Adrenal gland (tissue), 12 donors: ENCODE measurements around the gene CALR3. TPM values are rescaled to one million over a fixed set of nuclear protein-coding genes. Genes with fewer than 3 reads are reported as not detected.

ENCODE experiments used
- DNase-seq, 7 donors: peaks; one replicate each; pipeline ENCODE4 v3.0.0-alpha.2; 2019 to 2020
- H3K27ac ChIP-seq, 5 donors: fragments of 200-600 bp; sonication (generic) in 4 of 5; 1 replicate in 3 of 5; 2 replicates in 2 of 5; pipeline versions ENCODE4 v1.5.1 to v1.8.0; 2016 to 2020; ENCODE audit warnings: mild to moderate bottlenecking in 1 of 5
- H3K27me3 ChIP-seq: fragments of 200-600 bp; 2 replicates; pipeline ENCODE4 v1.8.0; 2021
- H3K36me3 ChIP-seq, 2 donors: fragments of 200-600 bp; replicated peaks in 1 of 2; 1 replicate in 1 of 2; 2 replicates in 1 of 2; pipeline versions ENCODE4 v1.5.1 to v1.8.0; 2018 to 2022
- H3K4me1 ChIP-seq, 2 donors: fragments of 200-600 bp; replicated peaks in 1 of 2; 1 replicate in 1 of 2; 2 replicates in 1 of 2; pipeline versions ENCODE4 v1.5.1 to v1.8.0; 2018 to 2021
- H3K4me3 ChIP-seq, 4 donors: fragments of 200-600 bp; sonication (generic) in 3 of 4; one replicate each; pipeline ENCODE4 v1.5.1; 2016 to 2018
- H3K9me3 ChIP-seq, 3 donors: fragments of 200-600 bp; sonication (generic) in 1 of 3; replicated peaks in 1 of 3; 1 replicate in 2 of 3; 2 replicates in 1 of 3; pipeline versions ENCODE4 v1.5.1 to v1.8.0; 2016 to 2021
- POLR2A ChIP-seq, 2 donors: fragments of 450-650 bp; IDR thresholded peaks; one replicate each; pipeline ENCODE4 v1.6.1; 2017; ENCODE audit warnings: antibody characterized with exemption in 2 of 2, mild to moderate bottlenecking in 2 of 2, moderate library complexity in 1 of 2
- WGBS, 4 donors: extraction: QIAGEN DNeasy Blood & Tissue Kit in 2 of 4; methylation state at CpG; one replicate each; pipeline versions ENCODE4 v1.1.5 to v1.1.7; 2013 to 2017; 5-methylcytosine and 5-hydroxymethylcytosine counted together
- intact Hi-C, 2 donors: fragments of 100-400 bp; cut with DNase I; formaldehyde crosslinking; loops; one replicate each; pipeline versions ENCODE4 v1.14.1 to v1.15.0; 2022 to 2023
- polyA plus RNA-seq, 3 donors: library from polyadenylated mRNA; stranded (reverse); fragments of 200-250 nt in 2 of 3; fragments of 350-450 nt in 1 of 3; fragmentation: Illumina TruSeq in 1 of 3; extraction: RNeasy Lipid Tissue Mini Kit (QIAGEN cat#74804) in 1 of 3; gene quantifications; one replicate each; pipeline ENCODE4 v1.2.3, GENCODE V29; 2013 to 2014
- total RNA-seq, 9 donors: library from RNA; depleted of rRNA in 4 of 9; stranded (reverse); fragments of >200 nt in 4 of 9; fragments of 120-200 nt in 1 of 9; fragmentation: NEBNext Ultra II Directional in 1 of 9; extraction: Animal tissue kit (Norgen Biotek cat#: 25700) in 1 of 9; gene quantifications; one replicate each; pipeline versions ENCODE4 v1.1.0 to v1.2.4, GENCODE V29; 2013 to 2023
- TF ChIP-seq, protein P1 (sequence below), 6 experiments: fragments of 450-650 bp in 4 of 6; fragments of 200-600 bp in 2 of 6; sonication (generic) in 1 of 6; IDR thresholded peaks; 1 replicate in 5 of 6; 2 replicates in 1 of 6; pipeline versions ENCODE4 v1.5.1 to v1.8.0; 2016 to 2021; ENCODE audit warnings: antibody characterized with exemption in 6 of 6, mild to moderate bottlenecking in 2 of 6, moderate library complexity in 1 of 6
- donor health status: healthy with polysubstance abuse.
- donor health status: Bipolar disorder and iron deficiency.
- donor health status: DM: yes; HTN: yes; CAD: no.
- donor health status: DM: no; HTN: no; CAD: no.
- donor health status: DM: no; HTN: no; CAD: no.
- donor health status: DM: yes; HTN: yes; CAD: no.

The CALR3 gene
- total and polyA plus RNA-seq, 12 donors: 0.07 to 0.41 (median 0.14) TPM; not detected in 8

GRCh38 chr19:16518483-16519229 is 22.7 kb upstream of the CALR3 start:
- Histone ChIP-seq H3K36me3 (peaks cover 0 to 78% of the 10 kb centered on the region in 2 donors), H3K27ac (no peak overlapping the region), H3K9me3 (no peaks in the 10 kb centered on the region), H3K4me3 (no peak overlapping the region), H3K27me3 (no peaks in the 10 kb centered on the region), H3K4me1 (no peaks in the 10 kb centered on the region)
- DNase-seq: no peak
- TF ChIP-seq POLR2A (IDR thresholded peaks at IDR 0.05): no peak
- TF ChIP-seq, protein P1, sequence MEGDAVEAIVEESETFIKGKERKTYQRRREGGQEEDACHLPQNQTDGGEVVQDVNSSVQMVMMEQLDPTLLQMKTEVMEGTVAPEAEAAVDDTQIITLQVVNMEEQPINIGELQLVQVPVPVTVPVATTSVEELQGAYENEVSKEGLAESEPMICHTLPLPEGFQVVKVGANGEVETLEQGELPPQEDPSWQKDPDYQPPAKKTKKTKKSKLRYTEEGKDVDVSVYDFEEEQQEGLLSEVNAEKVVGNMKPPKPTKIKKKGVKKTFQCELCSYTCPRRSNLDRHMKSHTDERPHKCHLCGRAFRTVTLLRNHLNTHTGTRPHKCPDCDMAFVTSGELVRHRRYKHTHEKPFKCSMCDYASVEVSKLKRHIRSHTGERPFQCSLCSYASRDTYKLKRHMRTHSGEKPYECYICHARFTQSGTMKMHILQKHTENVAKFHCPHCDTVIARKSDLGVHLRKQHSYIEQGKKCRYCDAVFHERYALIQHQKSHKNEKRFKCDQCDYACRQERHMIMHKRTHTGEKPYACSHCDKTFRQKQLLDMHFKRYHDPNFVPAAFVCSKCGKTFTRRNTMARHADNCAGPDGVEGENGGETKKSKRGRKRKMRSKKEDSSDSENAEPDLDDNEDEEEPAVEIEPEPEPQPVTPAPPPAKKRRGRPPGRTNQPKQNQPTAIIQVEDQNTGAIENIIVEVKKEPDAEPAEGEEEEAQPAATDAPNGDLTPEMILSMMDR (IDR thresholded peaks at IDR 0.05): no peak
- intact Hi-C loops: no loop called here
- WGBS, 4 donors: 83 to 90% (median 85%) methylated on average over 29 to 33 of the region's 33 CpGs

DNA sequence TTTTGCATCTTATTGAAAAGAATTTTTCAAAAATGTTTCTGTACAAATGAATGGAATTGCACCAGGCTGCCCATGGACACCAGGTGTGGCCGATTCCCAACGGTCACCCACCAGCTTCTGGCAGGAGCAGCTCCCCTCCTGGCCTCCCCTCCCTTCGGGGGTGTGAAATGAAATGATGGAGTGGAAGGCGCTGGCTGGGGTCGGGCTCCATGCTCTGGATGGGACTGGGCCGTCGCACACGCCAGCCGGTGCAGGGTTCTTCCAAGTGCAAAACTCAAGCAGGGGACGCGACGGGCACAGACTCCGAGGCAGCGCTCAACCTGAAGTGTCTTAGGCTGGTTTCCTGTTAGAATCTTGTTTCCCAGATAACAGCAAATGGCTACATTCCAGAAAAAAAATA is 22.1 kb upstream of the CALR3 start:
- H3K27ac ChIP-seq: no peak overlapping the region
- intact Hi-C loops: no loop called here
- no peaks in the 10 kb centered on the region for H3K9me3 ChIP-seq
- H3K36me3 ChIP-seq: peaks cover 0 to 74% of the 10 kb centered on the region in 2 donors
- H3K4me3 ChIP-seq: no peak overlapping the region
- TF ChIP-seq, protein P1 (IDR thresholded peaks at IDR 0.05): no peak
- no peak for TF ChIP-seq POLR2A (IDR thresholded peaks at IDR 0.05)
- DNase-seq: no peak
- H3K27me3 ChIP-seq: no peaks in the 10 kb centered on the region
- WGBS, 4 donors: 79 to 90% (median 79%) methylated on average over 13 to 14 of the region's 14 CpGs
- no peaks in the 10 kb centered on the region for H3K4me1 ChIP-seq

DNA sequence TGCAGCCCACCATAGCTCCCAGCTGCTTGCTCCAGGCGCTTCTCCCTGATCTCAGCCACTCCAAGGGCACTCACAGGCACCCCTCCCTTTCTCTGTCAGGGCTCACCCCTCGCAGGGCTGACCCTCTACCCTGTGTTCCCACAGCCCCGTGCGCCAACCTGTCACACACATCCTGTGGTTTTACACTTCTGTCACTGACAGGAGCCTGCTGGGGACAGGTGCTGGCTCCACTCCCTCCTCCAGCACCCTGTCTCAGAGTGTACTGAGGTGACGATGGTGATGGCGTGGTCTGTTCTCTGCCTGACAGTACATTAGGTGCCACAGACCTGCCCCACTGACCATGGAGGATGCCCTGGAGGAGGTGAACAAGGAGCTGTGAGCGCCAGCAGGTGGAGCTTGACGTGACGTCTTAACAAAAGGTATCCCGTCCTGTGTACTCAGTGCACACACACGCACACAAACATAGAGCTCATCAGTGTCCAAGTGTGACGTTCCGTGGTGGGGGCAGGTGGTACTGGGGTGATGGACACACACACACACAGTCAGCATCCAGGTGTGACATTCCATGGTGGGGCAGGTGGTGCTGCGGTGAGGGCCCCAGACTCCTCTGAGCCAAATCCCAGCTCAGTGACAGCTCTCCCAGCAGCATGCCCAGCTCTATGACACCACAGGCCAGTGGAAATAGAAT is 21.1 kb upstream of the CALR3 start:
- intact Hi-C loops: no loop called here
- TF ChIP-seq POLR2A (IDR thresholded peaks at IDR 0.05): no peak
- H3K27ac ChIP-seq: no peak overlapping the region
- no peaks in the 10 kb centered on the region for H3K27me3 ChIP-seq
- H3K9me3 ChIP-seq: no peaks in the 10 kb centered on the region
- DNase-seq: no peak
- no peaks in the 10 kb centered on the region for H3K4me1 ChIP-seq
- WGBS, 4 donors: 66 to 86% (median 76%) methylated on average over 4 to 14 of the region's 14 CpGs
- no peak overlapping the region for H3K4me3 ChIP-seq
- peaks cover 0 to 67% of the 10 kb centered on the region in 2 donors for H3K36me3 ChIP-seq

DNA sequence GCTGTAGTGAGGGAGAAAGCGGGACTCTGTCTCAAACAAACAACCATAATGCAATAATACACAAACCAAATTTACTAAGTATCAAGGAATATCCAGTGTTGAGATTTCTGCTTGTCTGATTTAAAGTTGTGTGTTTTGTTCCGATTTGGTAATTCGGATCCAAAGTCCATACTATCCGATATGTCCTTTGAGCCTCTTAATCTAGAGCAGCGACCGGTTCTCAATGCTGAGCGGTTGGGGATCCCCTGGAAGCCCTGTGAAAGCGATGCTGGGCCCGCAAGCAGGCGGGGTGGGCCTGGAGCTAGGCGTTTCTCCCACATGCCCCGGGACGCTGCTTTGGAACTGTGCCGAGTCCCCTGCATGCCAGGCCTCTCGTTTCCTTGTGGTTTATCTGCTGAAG is 20.4 kb upstream of the CALR3 start:
- WGBS, 4 donors: 90 to 94% (median 93%) methylated on average over 13 to 15 of the region's 15 CpGs
- Histone ChIP-seq H3K4me1 (no peaks in the 10 kb centered on the region), H3K27me3 (no peaks in the 10 kb centered on the region), H3K27ac (no peak overlapping the region), H3K4me3 (no peak overlapping the region), H3K9me3 (no peaks in the 10 kb centered on the region), H3K36me3 (peaks cover 0 to 63% of the 10 kb centered on the region in 2 donors)
- DNase-seq: no peak
- intact Hi-C loops: no loop called here
- no peak for TF ChIP-seq POLR2A (IDR thresholded peaks at IDR 0.05)
- TF ChIP-seq, protein P1 (IDR thresholded peaks at IDR 0.05): no peak
